GM10248 (cell line): Measurements from ENCODE around the gene C1RL.
A peak's percentile ranks its signal among the peaks of the same experiment; 100 is the strongest.

Experiments
- CTCF ChIA-PET: fragments of 300-600 bp; sonication (Branson Sonifier 250); formaldehyde crosslinking; extraction: SDS; loops from one replicate; lab custom pipeline; 2021; ENCODE audit warnings: antibody characterized with exemption; lab: Yijun Ruan, JAX
- POLR2A ChIA-PET: fragments of 350-650 bp; sonication (Branson Sonifier 250); formaldehyde crosslinking; extraction: SDS; loops from one replicate; lab custom pipeline; 2020; ENCODE audit warnings: antibody characterized with exemption; lab: Yijun Ruan, JAX
- DNase-seq: peaks from one replicate; pipeline ENCODE4 v3.0.0; 2012; ENCODE audit errors: extremely low spot score
- CTCF ChIP-seq: IDR thresholded peaks from 2 replicates; pipeline ENCODE4 v1.5.1; 2012; ENCODE audit warnings: mild to moderate bottlenecking, low read depth; ENCODE audit errors: extremely low read depth, missing control alignments, control extremely low read depth

C1RL gene

GRCh38 chr12:7130701-7131501 lies 21.9 kb upstream of the C1RL start:
- peak; percentile 66 for DNase-seq
- TF ChIP-seq CTCF: no peak
- POLR2A ChIA-PET: no interaction called here
- CTCF ChIA-PET: interaction anchor here (0.8 to 2.0 kb wide), 7 partner anchors 8 to 22 kb away, joined by 3 to 10 read pairs (median 3); partner anchors contain the start of gene C1RL

GRCh38 chr12:7129872-7130691 lies 21.1 kb upstream of the C1RL start, which contains the start of gene CLSTN3:
Gene CLSTN3, plus strand, starts transcription at chr12:7130371. Its CDS starts 278 bp downstream, at chr12:7130649.
- POLR2A ChIA-PET: no interaction called here
- no peak for TF ChIP-seq CTCF
- CTCF ChIA-PET: interaction anchor here (0.9 to 2.0 kb wide), 5 partner anchors 9 to 21 kb away, joined by 3 to 10 read pairs (median 4); partner anchors contain the start of gene C1RL
- peak; percentile 100 for DNase-seq

GRCh38 chr12:7129287-7129871 lies 20.4 kb upstream of the C1RL start:
- no peak for TF ChIP-seq CTCF
- ChIA-PET CTCF (interaction anchor here (1.0 to 2.0 kb wide), 3 partner anchors 10 to 21 kb away, joined by 4 to 10 read pairs (median 6); partner anchors contain the start of gene C1RL), POLR2A (no interaction called here)
- no peak for DNase-seq

- no peak for DNase-seq
- no peak for TF ChIP-seq CTCF
- ChIA-PET CTCF (interaction anchor here (1.0 to 2.0 kb wide), 3 partner anchors 9 to 20 kb away, joined by 4 to 10 read pairs (median 6); partner anchors contain the start of gene C1RL), POLR2A (no interaction called here)
Observed at GRCh38 chr12:7128681-7129286, 19.8 kb upstream of the C1RL start, which contains the start of gene RBP5. Gene RBP5, minus strand, starts transcription at chr12:7128889. Its CDS starts 114 bp downstream, at chr12:7128775.

GRCh38 chr12:7127916-7128626 lies 19.1 kb upstream of the C1RL start:
- TF ChIP-seq CTCF: no peak
- DNase-seq: no peak
- POLR2A ChIA-PET: no interaction called here
- CTCF ChIA-PET: no interaction called here
